HL-60 (cell line): ENCODE results near the gene GPR68.

Source experiments
- POLR2AphosphoS5 ChIP-seq: IDR thresholded peaks from 2 replicates; pipeline ENCODE4 v1.6.1; 2012; ENCODE audit warnings: low read depth
- TF ChIP-seq, protein P1 (sequence below): IDR thresholded peaks from one replicate; pipeline ENCODE4 v1.5.1; 2011; ENCODE audit warnings: low read length, control low read depth, inconsistent platforms; ENCODE audit not compliant: insufficient read depth

DNA sequence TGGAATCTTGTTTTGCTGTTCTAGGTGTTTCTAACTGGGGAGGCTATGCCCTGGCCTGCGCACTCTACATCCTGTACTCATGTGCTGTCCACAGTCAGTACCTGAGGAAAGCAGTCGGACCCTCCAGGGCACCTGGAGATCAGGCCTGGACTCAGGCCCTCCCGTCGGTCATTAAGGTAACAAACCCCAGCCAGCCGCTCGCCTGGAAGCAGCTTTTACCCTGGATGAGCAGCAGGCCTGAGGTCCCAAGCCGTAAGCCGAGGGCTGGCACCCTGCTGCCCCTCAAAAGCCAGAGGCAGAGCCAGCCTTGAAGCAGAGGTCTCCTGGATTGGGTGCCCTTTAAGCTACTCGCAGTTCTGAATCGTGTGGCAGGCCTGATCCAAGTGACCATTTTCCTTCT, 29.1 kb downstream of the GPR68 start:
- TF ChIP-seq POLR2AphosphoS5 = no peak
- TF ChIP-seq, protein P1, sequence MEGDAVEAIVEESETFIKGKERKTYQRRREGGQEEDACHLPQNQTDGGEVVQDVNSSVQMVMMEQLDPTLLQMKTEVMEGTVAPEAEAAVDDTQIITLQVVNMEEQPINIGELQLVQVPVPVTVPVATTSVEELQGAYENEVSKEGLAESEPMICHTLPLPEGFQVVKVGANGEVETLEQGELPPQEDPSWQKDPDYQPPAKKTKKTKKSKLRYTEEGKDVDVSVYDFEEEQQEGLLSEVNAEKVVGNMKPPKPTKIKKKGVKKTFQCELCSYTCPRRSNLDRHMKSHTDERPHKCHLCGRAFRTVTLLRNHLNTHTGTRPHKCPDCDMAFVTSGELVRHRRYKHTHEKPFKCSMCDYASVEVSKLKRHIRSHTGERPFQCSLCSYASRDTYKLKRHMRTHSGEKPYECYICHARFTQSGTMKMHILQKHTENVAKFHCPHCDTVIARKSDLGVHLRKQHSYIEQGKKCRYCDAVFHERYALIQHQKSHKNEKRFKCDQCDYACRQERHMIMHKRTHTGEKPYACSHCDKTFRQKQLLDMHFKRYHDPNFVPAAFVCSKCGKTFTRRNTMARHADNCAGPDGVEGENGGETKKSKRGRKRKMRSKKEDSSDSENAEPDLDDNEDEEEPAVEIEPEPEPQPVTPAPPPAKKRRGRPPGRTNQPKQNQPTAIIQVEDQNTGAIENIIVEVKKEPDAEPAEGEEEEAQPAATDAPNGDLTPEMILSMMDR = no peak
